AG04450 (cell line): ENCODE results near the gene NR2E1. TPM values are rescaled to one million over a fixed set of nuclear protein-coding genes. Genes with fewer than 3 reads are reported as not detected.

ENCODE experiments used
- CTCF ChIA-PET: fragments of 300-600, 350-600 bp; formaldehyde crosslinking; extraction: SDS; loops from one replicate; lab custom pipeline; 2022; ENCODE audit warnings: antibody characterized with exemption, inconsistent platforms; lab: Charles Lee
- POLR2A ChIA-PET: fragments of 350-600 bp; formaldehyde crosslinking; extraction: SDS; loops from one replicate; lab custom pipeline; 2021; ENCODE audit warnings: antibody characterized with exemption, inconsistent platforms; lab: Yijun Ruan, JAX
- DNase-seq: peaks from one replicate; pipeline ENCODE4 v3.0.0-alpha.2; 2011; ENCODE audit warnings: low read depth, low spot score
- H3K27ac ChIP-seq: one replicate; pipeline ENCODE4 v1.5.1; 2012; ENCODE audit warnings: low read depth, low read length, control low read depth
- H3K27me3 ChIP-seq: one replicate; pipeline ENCODE4 v1.6.0; 2012; ENCODE audit warnings: low read length; ENCODE audit not compliant: control insufficient read depth, insufficient read depth
- H3K4me3 ChIP-seq: 2 replicates; pipeline ENCODE4 v1.5.1; 2011; ENCODE audit warnings: mild to moderate bottlenecking, low read depth, low read length, control low read depth
- H3K9me3 ChIP-seq: 2 replicates; pipeline ENCODE4 v1.5.1; 2012; ENCODE audit warnings: low read length; ENCODE audit not compliant: control insufficient read depth, insufficient read depth
- CTCF ChIP-seq: IDR thresholded peaks from 2 replicates; pipeline ENCODE4 v1.5.1; 2011; ENCODE audit warnings: low read depth, low read length, control low read depth, inconsistent platforms
- polyA plus RNA-seq: library from polyadenylated mRNA; depleted of rRNA; stranded (reverse); fragments of >200 nt; gene quantifications from 2 replicates; pipeline ENCODE4 v1.2.3, GENCODE V29; 2011; rRNA removed

Gene NR2E1
- polyA plus RNA-seq, 1 experiment: not detected

- H3K27ac ChIP-seq: no peak overlapping the region
- ChIA-PET POLR2A (no interaction called here), CTCF (no interaction called here)
- H3K27me3 ChIP-seq: no peaks in the 10 kb centered on the region
- no peak for DNase-seq
- no peak overlapping the region for H3K4me3 ChIP-seq
- no peak for TF ChIP-seq CTCF
- H3K9me3 ChIP-seq: no peaks in the 10 kb centered on the region
Measured at GRCh38 chr6:108238322-108238721, 72.5 kb downstream of the NR2E1 start.

Other genes with a start within 250 kb of the NR2E1 start
- gene SEC63, start 207.8 kb upstream of the NR2E1 start, polyA plus RNA-seq: 58.6 and 90.9 TPM in 2 replicates
- 28.0 and 35.2 TPM in 2 replicates for gene OSTM1, start 91.3 kb upstream of the NR2E1 start, polyA plus RNA-seq
- 291 and 406 TPM in 2 replicates for gene SNX3, start 95.0 kb downstream of the NR2E1 start, polyA plus RNA-seq
- gene AFG1L, start 129.0 kb downstream of the NR2E1 start, polyA plus RNA-seq: 1.9 and 2.3 TPM in 2 replicates